ENCODE results near the gene INPP5E.

DNA sequence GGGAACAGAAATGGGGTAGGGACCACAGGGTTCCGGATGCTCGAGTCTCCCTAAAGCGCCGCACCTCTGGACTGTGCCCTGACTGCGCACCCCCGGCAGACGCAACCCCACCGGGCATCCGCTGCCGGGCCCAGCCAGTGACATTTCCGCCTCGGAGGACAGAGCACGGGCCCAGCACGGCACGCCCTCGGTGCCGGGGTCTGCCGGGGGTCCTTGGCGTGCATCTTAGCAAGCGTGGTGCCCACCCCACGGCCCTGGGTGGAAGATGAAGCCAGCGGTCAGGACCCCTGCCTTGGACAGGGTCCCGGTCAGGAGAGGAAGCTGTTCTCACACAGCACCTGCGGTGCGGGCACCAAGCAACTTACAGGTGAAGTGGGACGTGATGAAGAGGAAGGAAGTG, 7.1 kb downstream of the INPP5E start:
- TF ChIP-seq, protein P1, sequence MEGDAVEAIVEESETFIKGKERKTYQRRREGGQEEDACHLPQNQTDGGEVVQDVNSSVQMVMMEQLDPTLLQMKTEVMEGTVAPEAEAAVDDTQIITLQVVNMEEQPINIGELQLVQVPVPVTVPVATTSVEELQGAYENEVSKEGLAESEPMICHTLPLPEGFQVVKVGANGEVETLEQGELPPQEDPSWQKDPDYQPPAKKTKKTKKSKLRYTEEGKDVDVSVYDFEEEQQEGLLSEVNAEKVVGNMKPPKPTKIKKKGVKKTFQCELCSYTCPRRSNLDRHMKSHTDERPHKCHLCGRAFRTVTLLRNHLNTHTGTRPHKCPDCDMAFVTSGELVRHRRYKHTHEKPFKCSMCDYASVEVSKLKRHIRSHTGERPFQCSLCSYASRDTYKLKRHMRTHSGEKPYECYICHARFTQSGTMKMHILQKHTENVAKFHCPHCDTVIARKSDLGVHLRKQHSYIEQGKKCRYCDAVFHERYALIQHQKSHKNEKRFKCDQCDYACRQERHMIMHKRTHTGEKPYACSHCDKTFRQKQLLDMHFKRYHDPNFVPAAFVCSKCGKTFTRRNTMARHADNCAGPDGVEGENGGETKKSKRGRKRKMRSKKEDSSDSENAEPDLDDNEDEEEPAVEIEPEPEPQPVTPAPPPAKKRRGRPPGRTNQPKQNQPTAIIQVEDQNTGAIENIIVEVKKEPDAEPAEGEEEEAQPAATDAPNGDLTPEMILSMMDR (IDR thresholded peaks at IDR 0.05) = no peak
- TF ChIP-seq POLR2A (IDR thresholded peaks at IDR 0.05) = no peak
